Measurements from ENCODE around the gene HTR6.

The HTR6 gene

GRCh38 chr1:19656780-19657466, 7.8 kb upstream of the HTR6 start:
- no peak for DNase-seq (ENCODE audit: low spot score)

GRCh38 chr1:19657511-19657910, 7.2 kb upstream of the HTR6 start:
- DNase-seq (ENCODE audit: low spot score): no peak

GRCh38 chr1:19658186-19658585, 6.5 kb upstream of the HTR6 start:
- DNase-seq (ENCODE audit: low spot score): no peak

GRCh38 chr1:19661721-19662228, 2.9 kb upstream of the HTR6 start:
- peak; percentile 42 for DNase-seq (ENCODE audit: low spot score)

GRCh38 chr1:19662313-19662712, 2.4 kb upstream of the HTR6 start:
- no peak for DNase-seq (ENCODE audit: low spot score)

GRCh38 chr1:19665186-19665495, 466 bp downstream of the HTR6 start:
- no peak for DNase-seq (ENCODE audit: low spot score)

GRCh38 chr1:19665496-19666465, 1.1 kb downstream of the HTR6 start:
- DNase-seq (ENCODE audit: low spot score): no peak

GRCh38 chr1:19668888-19669287, 4.2 kb downstream of the HTR6 start:
- DNase-seq (ENCODE audit: low spot score): no peak

GRCh38 chr1:19670787-19671186, 6.1 kb downstream of the HTR6 start:
- DNase-seq (ENCODE audit: low spot score): no peak

- DNase-seq (ENCODE audit: low spot score): no peak
These were observed 7.6 kb downstream of the HTR6 start for GRCh38 chr1:19672237-19672636.

GRCh38 chr1:19675797-19676196, 11.1 kb downstream of the HTR6 start:
- no peak for DNase-seq (ENCODE audit: low spot score)

- peak; percentile 99 for DNase-seq (ENCODE audit: low spot score)
These were observed 11.8 kb downstream of the HTR6 start for GRCh38 chr1:19676438-19676922.

GRCh38 chr1:19678493-19678892, 13.8 kb downstream of the HTR6 start:
- DNase-seq (ENCODE audit: low spot score): no peak

- no peak for DNase-seq (ENCODE audit: low spot score)
These were observed 14.3 kb downstream of the HTR6 start for GRCh38 chr1:19678931-19679453.

GRCh38 chr1:19679691-19680090, 15.0 kb downstream of the HTR6 start:
- DNase-seq (ENCODE audit: low spot score): no peak

- no peak for DNase-seq (ENCODE audit: low spot score)
These were observed 16.0 kb downstream of the HTR6 start for GRCh38 chr1:19680644-19681043.

GRCh38 chr1:19682257-19682656, 17.6 kb downstream of the HTR6 start:
- DNase-seq (ENCODE audit: low spot score): peak; percentile 91

- DNase-seq (ENCODE audit: low spot score): no peak
These were observed 18.2 kb downstream of the HTR6 start for GRCh38 chr1:19682901-19683300.

- no peak for DNase-seq (ENCODE audit: low spot score)
These were observed 18.7 kb downstream of the HTR6 start for GRCh38 chr1:19683351-19683750.

- DNase-seq (ENCODE audit: low spot score): no peak
These were observed 20.0 kb downstream of the HTR6 start for GRCh38 chr1:19684677-19685076.

- DNase-seq (ENCODE audit: low spot score): no peak
These were observed 21.3 kb downstream of the HTR6 start for GRCh38 chr1:19685994-19686393.

- DNase-seq (ENCODE audit: low spot score): no peak
These were observed 22.7 kb downstream of the HTR6 start for GRCh38 chr1:19687414-19687813.
